ENCODE data around the gene C1QL4.
"Not testable (repeated sequence)": the region's sequence is repeated elsewhere in the genome, so short reads cannot be mapped to it uniquely, and the experiment has no call there.

Gene C1QL4

GRCh38 chr12:49332891-49333371, 4.1 kb downstream of the C1QL4 start:
- DNase-seq, result no peak

GRCh38 chr12:49332441-49332861, 4.5 kb downstream of the C1QL4 start:
- DNase-seq, result no peak

GRCh38 chr12:49331380-49332222, 5.4 kb downstream of the C1QL4 start:
- no peak for DNase-seq

GRCh38 chr12:49330631-49331379, 6.2 kb downstream of the C1QL4 start:
- DNase-seq, result no peak

GRCh38 chr12:49330032-49330619, 6.9 kb downstream of the C1QL4 start:
- no peak for DNase-seq

- no peak for DNase-seq
These were observed 8.2 kb downstream of the C1QL4 start for GRCh38 chr12:49328816-49329215.

GRCh38 chr12:49327887-49328286, 9.1 kb downstream of the C1QL4 start:
- no peak for DNase-seq

GRCh38 chr12:49327368-49327767, 9.6 kb downstream of the C1QL4 start:
- no peak for DNase-seq

- DNase-seq, result no peak
These were observed 11.4 kb downstream of the C1QL4 start for GRCh38 chr12:49325606-49326005.

- DNase-seq, result no peak
These were observed 13.4 kb downstream of the C1QL4 start for GRCh38 chr12:49323524-49324097.

- peak; percentile 87 for DNase-seq
These were observed 14.1 kb downstream of the C1QL4 start, which contains the start of gene TROAP for GRCh38 chr12:49322708-49323523. TROAP (plus strand) TSS chr12:49323255; CDS start chr12:49323609, 354 bp downstream.

- no peak for DNase-seq
These were observed 14.7 kb downstream of the C1QL4 start for GRCh38 chr12:49322367-49322707.

GRCh38 chr12:49320411-49321103, 16.4 kb downstream of the C1QL4 start:
- not testable (repeated sequence) for DNase-seq

GRCh38 chr12:49317118-49317517, 19.9 kb downstream of the C1QL4 start:
- not testable (repeated sequence) for DNase-seq

GRCh38 chr12:49314811-49315210, 22.2 kb downstream of the C1QL4 start:
- no peak for DNase-seq

- DNase-seq, result not testable (repeated sequence)
These were observed 26.5 kb downstream of the C1QL4 start for GRCh38 chr12:49310451-49311000.

- DNase-seq, result no peak
These were observed 27.6 kb downstream of the C1QL4 start for GRCh38 chr12:49309386-49309785.

- DNase-seq, result no peak
These were observed 31.1 kb downstream of the C1QL4 start for GRCh38 chr12:49305762-49306510.

- no peak for DNase-seq
These were observed 32.8 kb downstream of the C1QL4 start for GRCh38 chr12:49304161-49304560.

GRCh38 chr12:49301760-49302159, 35.2 kb downstream of the C1QL4 start:
- no peak for DNase-seq

GRCh38 chr12:49298160-49298559, 38.8 kb downstream of the C1QL4 start:
- DNase-seq, result no peak

All from NCI-H1436 treated with DMSO at 0.1 percent for 48 hours (cell line).